ENCODE measurements around the gene PPP2R5A. TPM values are rescaled to one million over a fixed set of nuclear protein-coding genes. Genes with fewer than 3 reads are reported as not detected.

The PPP2R5A gene
- total RNA-seq = 10 to 100 TPM; 43.2 to 45.3 TPM
- polyA plus RNA-seq = 10 to 100 TPM; 33.5 to 39.1 TPM
- long read RNA-seq, donor 1, partial matches to known transcripts = 4 of 7 reads
- long read RNA-seq, donor 1, other reads (novel, unspliced or antisense) = 3 of 7 reads
- long read RNA-seq, donor 2, transcript PPP2R5A-201 (13 exons, 3,128 nt) = major isoform, 11 of 22 reads
- long read RNA-seq, donor 2, partial matches to known transcripts = 3 of 22 reads
- long read RNA-seq, donor 2, other reads (novel, unspliced or antisense) = 8 of 22 reads

- Histone ChIP-seq H3K4me3 (ENCODE audit: low read length in 2 of 2) (peak within 1 kb of the TSS; percentile 69 to 73), H3K27me3 (ENCODE audit: control insufficient read depth in 1 of 2, insufficient read depth in 2 of 2, low read length in 1 of 2) (no peaks in the 10 kb centered on the region), H3K9me3 (ENCODE audit: control insufficient read depth, low read length) (no peaks in the 10 kb centered on the region), H3K36me3 (ENCODE audit: control insufficient read depth in 1 of 2, insufficient read depth in 2 of 2, low read length in 1 of 2) (no peaks in the 10 kb centered on the region), H3K27ac (ENCODE audit: low read depth in 1 of 2, low read length in 2 of 2) (peak within 1 kb of the TSS; percentile 81 to 97), H3K4me1 (ENCODE audit: control insufficient read depth in 1 of 2, insufficient read depth in 2 of 2, low read length in 2 of 2) (peaks cover 0 to 3% of the 10 kb centered on the region in 2 donors)
- intact Hi-C loops (cut with DNase I) = loop anchor here in 1 of 2 donors (5.0 kb wide), 3 partner anchors 53 to 208 kb away; no protein-coding TSS in a partner anchor
- ATAC-seq (ENCODE audit: low FRiP score) = peak; percentile 98
- WGBS, 2 donors = 1% methylated on average over 86 to 92 of the region's 92 CpGs
- DNase-seq = peak; percentile 99
These were observed at the start of gene PPP2R5A for GRCh38 chr1:212284744-212285684. Gene PPP2R5A, plus strand, starts transcription at chr1:212285410. Its CDS starts 701 bp downstream, at chr1:212286111.

- ATAC-seq (ENCODE audit: low FRiP score) (no peak), DNase-seq (no peak)
- Histone ChIP-seq H3K4me1 (ENCODE audit: control insufficient read depth in 1 of 2, insufficient read depth in 2 of 2, low read length in 2 of 2) (peaks cover 0 to 3% of the 10 kb centered on the region in 2 donors), H3K36me3 (ENCODE audit: control insufficient read depth in 1 of 2, insufficient read depth in 2 of 2, low read length in 1 of 2) (no peaks in the 10 kb centered on the region), H3K27ac (ENCODE audit: low read depth in 1 of 2, low read length in 2 of 2) (peak overlapping the region in 1 of 2 donors; percentile 9), H3K27me3 (ENCODE audit: control insufficient read depth in 1 of 2, insufficient read depth in 2 of 2, low read length in 1 of 2) (no peaks in the 10 kb centered on the region), H3K9me3 (ENCODE audit: control insufficient read depth, low read length) (no peaks in the 10 kb centered on the region), H3K4me3 (ENCODE audit: low read length in 2 of 2) (no peak overlapping the region)
- intact Hi-C loops (cut with DNase I) = no loop called here
- 90 to 93% methylated on average over 5 of the region's 5 CpGs for WGBS, 2 donors
These were observed 49.4 kb upstream of the PPP2R5A start for GRCh38 chr1:212235857-212236256.

DNA sequence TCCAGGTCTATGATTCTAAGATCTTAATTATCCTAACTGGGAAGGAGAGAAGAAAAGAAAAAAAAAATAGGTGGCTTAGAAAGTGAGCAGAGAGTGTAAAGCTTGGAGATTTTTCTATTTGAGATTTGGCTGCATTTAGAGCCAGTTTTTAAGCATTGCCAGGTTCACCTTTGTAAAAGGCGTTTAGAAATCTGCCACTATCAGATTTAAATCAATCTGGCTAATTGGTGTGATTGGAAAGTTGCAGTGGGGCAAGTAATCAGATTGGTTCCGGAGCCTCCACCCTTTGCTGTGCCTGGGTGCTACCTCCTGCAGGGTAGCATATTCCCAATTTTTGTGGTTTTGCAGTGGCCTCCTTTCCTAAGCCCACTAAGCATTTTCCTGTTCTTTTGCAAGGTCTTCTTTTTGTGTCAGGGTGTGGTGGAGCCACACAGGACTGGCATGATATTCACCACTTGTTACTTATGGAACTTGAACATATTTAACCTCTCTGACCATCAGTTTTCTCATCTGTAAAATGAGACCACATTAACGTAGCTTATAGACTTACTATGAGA, 48.5 kb upstream of the PPP2R5A start:
- Histone ChIP-seq H3K9me3 (ENCODE audit: control insufficient read depth, low read length) (no peaks in the 10 kb centered on the region), H3K27ac (ENCODE audit: low read depth in 1 of 2, low read length in 2 of 2) (no peak overlapping the region), H3K36me3 (ENCODE audit: control insufficient read depth in 1 of 2, insufficient read depth in 2 of 2, low read length in 1 of 2) (no peaks in the 10 kb centered on the region), H3K4me3 (ENCODE audit: low read length in 2 of 2) (no peak overlapping the region), H3K27me3 (ENCODE audit: control insufficient read depth in 1 of 2, insufficient read depth in 2 of 2, low read length in 1 of 2) (no peaks in the 10 kb centered on the region), H3K4me1 (ENCODE audit: control insufficient read depth in 1 of 2, insufficient read depth in 2 of 2, low read length in 2 of 2) (peaks cover 0 to 3% of the 10 kb centered on the region in 2 donors)
- intact Hi-C loops (cut with DNase I) = no loop called here
- no peak for DNase-seq
- ATAC-seq (ENCODE audit: low FRiP score) = no peak
- WGBS, 2 donors = 93 to 95% methylated on average over 3 of the region's 3 CpGs

DNA sequence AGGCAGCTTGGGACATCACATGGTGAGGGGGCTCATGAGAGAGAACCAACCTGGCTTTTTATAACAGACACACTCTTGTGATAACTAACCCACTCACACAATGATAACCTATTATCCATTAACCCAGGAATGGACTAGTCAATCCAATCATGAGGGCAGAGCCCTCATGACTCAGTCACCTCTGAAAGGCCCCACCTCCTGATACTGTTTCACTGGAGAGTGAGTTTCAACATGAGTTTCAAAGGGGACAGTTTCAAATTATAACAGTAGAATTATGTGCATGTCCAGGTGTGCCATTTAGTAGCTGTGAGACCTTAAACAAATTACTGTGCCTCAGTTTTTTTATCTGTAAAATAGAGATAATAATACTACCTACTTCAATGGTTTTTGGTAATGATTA, 47.6 kb upstream of the PPP2R5A start:
- Histone ChIP-seq H3K4me3 (ENCODE audit: low read length in 2 of 2) (no peak overlapping the region), H3K4me1 (ENCODE audit: control insufficient read depth in 1 of 2, insufficient read depth in 2 of 2, low read length in 2 of 2) (peaks cover 0 to 3% of the 10 kb centered on the region in 2 donors), H3K27me3 (ENCODE audit: control insufficient read depth in 1 of 2, insufficient read depth in 2 of 2, low read length in 1 of 2) (no peaks in the 10 kb centered on the region), H3K9me3 (ENCODE audit: control insufficient read depth, low read length) (no peaks in the 10 kb centered on the region), H3K36me3 (ENCODE audit: control insufficient read depth in 1 of 2, insufficient read depth in 2 of 2, low read length in 1 of 2) (no peaks in the 10 kb centered on the region), H3K27ac (ENCODE audit: low read depth in 1 of 2, low read length in 2 of 2) (no peak overlapping the region)
- DNase-seq (no peak), ATAC-seq (ENCODE audit: low FRiP score) (no peak)
- intact Hi-C loops (cut with DNase I) = no loop called here

DNA sequence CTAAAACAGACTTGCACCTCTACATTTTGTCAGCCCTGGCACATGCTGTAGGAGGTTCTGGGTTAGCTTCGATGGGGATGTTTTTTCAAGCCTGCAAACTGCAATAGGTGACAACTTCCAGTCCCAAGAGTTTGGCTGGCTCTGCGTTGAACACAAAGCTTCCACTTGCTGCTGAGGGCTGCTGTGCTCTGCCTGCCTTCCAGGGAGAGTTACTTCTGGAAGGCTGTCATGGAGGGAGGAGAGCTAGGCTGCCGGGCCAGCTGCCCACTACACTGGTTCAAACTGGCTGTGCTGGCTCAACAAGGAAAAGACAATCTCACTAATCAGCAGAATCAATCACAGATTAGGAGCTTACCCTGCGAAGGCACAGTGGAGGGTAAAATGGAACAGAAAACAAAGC, 46.7 kb upstream of the PPP2R5A start:
- Histone ChIP-seq H3K4me3 (ENCODE audit: low read length in 2 of 2) (no peak overlapping the region), H3K9me3 (ENCODE audit: control insufficient read depth, low read length) (no peaks in the 10 kb centered on the region), H3K4me1 (ENCODE audit: control insufficient read depth in 1 of 2, insufficient read depth in 2 of 2, low read length in 2 of 2) (peaks cover 0 to 3% of the 10 kb centered on the region in 2 donors), H3K36me3 (ENCODE audit: control insufficient read depth in 1 of 2, insufficient read depth in 2 of 2, low read length in 1 of 2) (no peaks in the 10 kb centered on the region), H3K27me3 (ENCODE audit: control insufficient read depth in 1 of 2, insufficient read depth in 2 of 2, low read length in 1 of 2) (no peaks in the 10 kb centered on the region), H3K27ac (ENCODE audit: low read depth in 1 of 2, low read length in 2 of 2) (no peak overlapping the region)
- DNase-seq (peak in 1 of 2 donors; percentile 66), ATAC-seq (ENCODE audit: low FRiP score) (peak; percentile 71)
- intact Hi-C loops (cut with DNase I) = no loop called here
- 3 to 5% methylated on average over 4 of the region's 4 CpGs for WGBS, 2 donors

DNA sequence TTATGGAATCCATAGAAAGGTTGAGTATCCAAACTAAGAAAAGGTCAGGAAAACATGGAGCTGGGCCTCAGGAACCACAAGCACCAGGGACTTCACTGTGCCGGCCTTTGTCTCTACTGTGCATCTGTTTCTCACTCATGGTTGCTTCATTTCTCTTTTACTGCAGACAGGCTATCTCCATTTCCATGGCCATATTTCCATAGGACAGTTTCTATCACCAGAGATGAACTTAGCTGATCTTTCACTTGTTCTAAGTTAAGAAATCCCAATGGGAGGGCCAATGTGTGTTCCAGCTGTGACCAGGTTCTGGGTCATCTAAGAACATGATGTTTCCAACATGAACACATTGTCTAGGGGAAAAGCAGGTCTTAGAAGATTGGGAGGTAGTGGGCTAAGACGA, 43.7 kb upstream of the PPP2R5A start:
- WGBS, 2 donors = 96 to 98% methylated on average over 2 of the region's 2 CpGs
- no peaks in the 10 kb centered on the region for H3K27me3 ChIP-seq (ENCODE audit: control insufficient read depth in 1 of 2, insufficient read depth in 2 of 2, low read length in 1 of 2)
- ATAC-seq (ENCODE audit: low FRiP score) (no peak), DNase-seq (no peak)
- intact Hi-C loops (cut with DNase I) = no loop called here
- H3K4me3 ChIP-seq (ENCODE audit: low read length in 2 of 2) = no peak overlapping the region
- no peaks in the 10 kb centered on the region for H3K4me1 ChIP-seq (ENCODE audit: control insufficient read depth in 1 of 2, insufficient read depth in 2 of 2, low read length in 2 of 2)
- H3K27ac ChIP-seq (ENCODE audit: low read depth in 1 of 2, low read length in 2 of 2) = no peak overlapping the region
- H3K9me3 ChIP-seq (ENCODE audit: control insufficient read depth, low read length) = no peaks in the 10 kb centered on the region
- H3K36me3 ChIP-seq (ENCODE audit: control insufficient read depth in 1 of 2, insufficient read depth in 2 of 2, low read length in 1 of 2) = no peaks in the 10 kb centered on the region

DNA sequence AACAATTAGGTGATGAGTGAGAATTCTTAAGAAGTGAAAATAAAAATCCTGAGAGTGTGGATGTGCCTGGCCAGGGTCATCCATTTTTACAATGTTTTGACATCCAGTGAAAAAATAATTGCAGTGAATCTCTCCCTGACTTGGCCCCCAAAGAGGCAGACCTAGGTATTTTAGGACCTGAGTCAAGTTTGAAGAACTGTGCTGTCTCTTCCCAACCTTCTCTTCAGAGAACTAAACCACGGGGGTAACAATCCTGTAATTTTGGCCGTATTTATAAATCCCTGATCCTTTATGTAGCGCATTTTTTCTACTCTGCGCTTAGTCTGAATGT, 43.3 kb upstream of the PPP2R5A start:
- Histone ChIP-seq H3K27ac (ENCODE audit: low read depth in 1 of 2, low read length in 2 of 2) (no peak overlapping the region), H3K9me3 (ENCODE audit: control insufficient read depth, low read length) (no peaks in the 10 kb centered on the region), H3K36me3 (ENCODE audit: control insufficient read depth in 1 of 2, insufficient read depth in 2 of 2, low read length in 1 of 2) (no peaks in the 10 kb centered on the region), H3K27me3 (ENCODE audit: control insufficient read depth in 1 of 2, insufficient read depth in 2 of 2, low read length in 1 of 2) (no peaks in the 10 kb centered on the region), H3K4me1 (ENCODE audit: control insufficient read depth in 1 of 2, insufficient read depth in 2 of 2, low read length in 2 of 2) (no peaks in the 10 kb centered on the region), H3K4me3 (ENCODE audit: low read length in 2 of 2) (no peak overlapping the region)
- no peak for ATAC-seq (ENCODE audit: low FRiP score)
- 87 to 93% methylated on average over 4 of the region's 4 CpGs for WGBS, 2 donors
- DNase-seq = no peak
- intact Hi-C loops (cut with DNase I) = no loop called here

DNA sequence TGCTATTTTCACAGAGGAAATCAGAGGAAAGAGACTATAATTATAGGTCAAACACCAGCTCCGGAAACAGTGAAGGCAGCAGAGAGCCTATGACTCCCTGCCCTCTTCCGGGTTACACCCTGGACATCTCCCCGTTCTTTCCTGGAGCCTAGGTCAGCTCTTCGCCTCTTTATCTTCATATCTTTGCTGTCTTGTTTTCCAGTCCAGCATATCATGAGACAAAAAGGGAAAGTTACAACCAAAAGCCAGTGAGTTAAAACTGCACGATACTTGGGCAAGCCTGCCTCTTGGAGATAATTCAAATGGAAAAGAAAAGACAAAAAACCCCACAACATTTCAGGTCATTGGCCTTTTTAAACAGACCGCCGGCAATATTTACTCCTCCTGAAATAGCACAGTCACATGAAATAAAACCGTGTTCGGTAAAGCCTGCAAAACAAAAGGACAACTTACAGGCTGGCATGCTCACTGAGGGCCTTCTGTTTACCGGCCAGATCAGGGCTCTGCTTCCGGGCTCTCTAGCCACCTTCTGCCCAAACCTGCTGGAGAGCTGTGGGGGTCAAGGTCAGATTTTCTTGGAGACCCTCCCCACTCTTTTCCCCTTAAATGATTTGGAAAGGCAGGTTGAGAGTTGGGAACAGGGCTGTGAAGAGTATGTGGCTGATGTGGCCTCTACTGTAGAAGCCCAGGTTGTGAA, 42.8 kb upstream of the PPP2R5A start:
- no peaks in the 10 kb centered on the region for H3K27me3 ChIP-seq (ENCODE audit: control insufficient read depth in 1 of 2, insufficient read depth in 2 of 2, low read length in 1 of 2)
- intact Hi-C loops (cut with DNase I) = no loop called here
- no peak overlapping the region for H3K4me3 ChIP-seq (ENCODE audit: low read length in 2 of 2)
- no peak for ATAC-seq (ENCODE audit: low FRiP score)
- no peak for DNase-seq
- WGBS, 2 donors = 63 to 68% methylated on average over 11 of the region's 11 CpGs
- H3K9me3 ChIP-seq (ENCODE audit: control insufficient read depth, low read length) = no peaks in the 10 kb centered on the region
- no peaks in the 10 kb centered on the region for H3K36me3 ChIP-seq (ENCODE audit: control insufficient read depth in 1 of 2, insufficient read depth in 2 of 2, low read length in 1 of 2)
- no peak overlapping the region for H3K27ac ChIP-seq (ENCODE audit: low read depth in 1 of 2, low read length in 2 of 2)
- H3K4me1 ChIP-seq (ENCODE audit: control insufficient read depth in 1 of 2, insufficient read depth in 2 of 2, low read length in 2 of 2) = no peaks in the 10 kb centered on the region
